GM12891 (cell line): Measurements from ENCODE around the gene VENTX.
A peak's percentile ranks its signal among the peaks of the same experiment; 100 is the strongest.

Experiments used
- PAX5 ChIP-seq: IDR thresholded peaks from 2 replicates; pipeline ENCODE4 v1.6.1; 2011; ENCODE audit warnings: low read length, moderate library complexity, mild to moderate bottlenecking; ENCODE audit not compliant: insufficient read depth, severe bottlenecking
- POLR2A ChIP-seq: IDR thresholded peaks from 2 replicates; pipeline ENCODE4 v1.6.1; 2011; ENCODE audit warnings: low read depth, low read length, control low read depth
- POLR2AphosphoS5 ChIP-seq: IDR thresholded peaks from 2 replicates; pipeline ENCODE4 v1.6.1; 2011; ENCODE audit warnings: low read depth, low read length, control low read depth
- SPI1 ChIP-seq: IDR thresholded peaks from 2 replicates; pipeline ENCODE4 v1.6.1; 2011; ENCODE audit warnings: low read depth, low read length, control low read depth
- TAF1 ChIP-seq: IDR thresholded peaks from 2 replicates; pipeline ENCODE4 v1.6.1; 2011; ENCODE audit warnings: low read depth, low read length, control low read depth

- TF ChIP-seq POLR2A, result 0 out of 2 replicates have a peak, but pooled peaks have one; percentile 12
- TF ChIP-seq POLR2AphosphoS5, result peak; percentile 14; the same call in 1 of the 2 replicates
- TF ChIP-seq TAF1, result no peak
- TF ChIP-seq PAX5, result no peak
- no peak for TF ChIP-seq SPI1
These were observed 25.0 kb downstream of the VENTX start for GRCh38 chr10:133262696-133263095.
